ENCODE data around the gene C10orf90. TPM values are rescaled to one million over a fixed set of nuclear protein-coding genes. Genes with fewer than 3 reads are reported as not detected.

Gene C10orf90
- polyA plus RNA-seq, 3 donors, result not detected

- Mint-ChIP-seq H3K4me3 (no peak overlapping the region), H3K9me3 (peaks cover 0 to 7% (median 6%) of the 10 kb centered on the region in 7 donors), H3K4me1 (no peaks in the 10 kb centered on the region), H3K36me3 (no peaks in the 10 kb centered on the region), H3K27ac (no peak overlapping the region), H3K27me3 (ENCODE audit: low read depth in 3 of 3) (peaks cover 2 to 3% (median 2%) of the 10 kb centered on the region in 3 donors)
- Histone ChIP-seq H3K9me3 (replicated peaks in 1 of 2; ENCODE audit: control insufficient read depth in 1 of 2, insufficient read depth in 1 of 2, low read length in 2 of 2) (no peaks in the 10 kb centered on the region), H2AFZ (ENCODE audit: insufficient read depth, low read depth, low read length, poor library complexity, severe bottlenecking) (no peak overlapping the region), H3K4me1 (ENCODE audit: control insufficient read depth in 1 of 2, insufficient read depth in 2 of 2, low read length in 2 of 2) (no peaks in the 10 kb centered on the region), H3K27me3 (ENCODE audit: control insufficient read depth in 2 of 2, insufficient read depth in 2 of 2, low read length in 2 of 2) (no peaks in the 10 kb centered on the region), H4K20me1 (ENCODE audit: insufficient read depth, low read length) (no peaks in the 10 kb centered on the region), H3K4me2 (replicated peaks; ENCODE audit: extremely low read depth, low read length, poor library complexity, severe bottlenecking) (no peak overlapping the region), H3K79me2 (ENCODE audit: insufficient read depth, low read length) (no peaks in the 10 kb centered on the region), H3K36me3 (replicated peaks in 1 of 2; ENCODE audit: control insufficient read depth in 1 of 2, insufficient read depth in 2 of 2, low read length in 2 of 2) (no peaks in the 10 kb centered on the region), H3K4me3 (replicated peaks in 1 of 3; ENCODE audit: low read depth in 2 of 3, low read length in 3 of 3) (no peak overlapping the region), H3K9ac (ENCODE audit: insufficient read depth, low read length, poor library complexity, severe bottlenecking) (no peak overlapping the region), H3K27ac (ENCODE audit: low read depth in 1 of 2, low read length in 2 of 2) (no peak overlapping the region)
- no peak for TF ChIP-seq CTCF (IDR thresholded peaks at IDR 0.05)
- intact Hi-C loops (cut with micrococcal nuclease), result no loop called here
- DNase-seq, result no peak
Observed at GRCh38 chr10:126375299-126375698, 295.2 kb downstream of the C10orf90 start.

Other genes with a start within 250 kb of the C10orf90 start
- gene DOCK1, start 234.7 kb upstream of the C10orf90 start, polyA plus RNA-seq, result under 1 TPM in 2 of 3 donors, not detected in 1; 0.31 to 0.35 TPM